GM19452 (cell line): ENCODE data around the gene ILK.

Experiments
- ATAC-seq: cut with Tn5 transposase; IDR thresholded peaks from one replicate; pipeline ENCODE4 v1.9.1; 2021; ENCODE audit not compliant: unreplicated experiment

Gene ILK

DNA sequence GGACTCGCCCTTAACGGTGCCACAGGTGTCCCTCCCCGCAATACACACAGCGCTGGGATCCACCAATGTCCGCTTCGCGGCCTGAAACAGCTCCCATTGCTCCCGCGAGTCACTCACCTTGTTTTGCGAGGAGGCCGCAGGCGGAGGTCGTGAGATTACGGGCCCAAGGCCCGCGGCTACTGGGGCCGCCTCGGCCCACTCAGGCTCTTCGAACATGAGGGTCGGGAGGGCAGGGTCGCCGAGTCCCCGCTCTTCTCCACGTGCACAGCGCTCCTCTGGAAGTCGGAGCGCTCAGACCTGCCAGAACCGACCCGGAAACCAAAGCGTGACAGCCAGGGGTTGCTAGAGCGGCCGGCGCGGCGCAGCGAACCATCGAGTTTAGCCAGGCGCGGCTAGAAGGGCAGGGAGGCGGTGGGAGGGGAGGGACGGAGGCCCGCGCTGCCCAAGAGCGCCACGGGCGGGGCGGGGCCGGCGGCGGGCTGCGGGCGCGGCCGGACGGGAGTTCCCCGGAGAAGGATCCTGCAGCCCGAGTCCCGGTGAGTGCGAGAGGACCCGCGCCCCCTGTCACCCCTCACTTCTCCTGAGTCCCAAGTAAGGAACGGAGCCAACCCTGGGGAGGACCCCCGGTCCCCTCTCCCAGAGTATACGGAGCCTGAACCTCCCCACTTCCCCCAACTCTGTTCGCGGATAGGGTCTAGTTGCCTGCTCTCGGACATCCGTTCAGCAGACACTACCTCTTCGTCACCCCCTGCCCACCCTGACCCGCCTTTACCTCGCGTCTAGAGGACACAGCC lies at the start of gene ILK, which contains the start of gene RRP8:
Gene ILK (plus strand): TSS at position 488 of the 794 bp plus-strand sequence. CDS start 498 bp downstream, outside the sequence.
Gene RRP8 (minus strand): TSS at position 330 of the 794 bp plus-strand sequence. CDS start 114 bp downstream, at position 216.
- ATAC-seq = peak; percentile 75

DNA sequence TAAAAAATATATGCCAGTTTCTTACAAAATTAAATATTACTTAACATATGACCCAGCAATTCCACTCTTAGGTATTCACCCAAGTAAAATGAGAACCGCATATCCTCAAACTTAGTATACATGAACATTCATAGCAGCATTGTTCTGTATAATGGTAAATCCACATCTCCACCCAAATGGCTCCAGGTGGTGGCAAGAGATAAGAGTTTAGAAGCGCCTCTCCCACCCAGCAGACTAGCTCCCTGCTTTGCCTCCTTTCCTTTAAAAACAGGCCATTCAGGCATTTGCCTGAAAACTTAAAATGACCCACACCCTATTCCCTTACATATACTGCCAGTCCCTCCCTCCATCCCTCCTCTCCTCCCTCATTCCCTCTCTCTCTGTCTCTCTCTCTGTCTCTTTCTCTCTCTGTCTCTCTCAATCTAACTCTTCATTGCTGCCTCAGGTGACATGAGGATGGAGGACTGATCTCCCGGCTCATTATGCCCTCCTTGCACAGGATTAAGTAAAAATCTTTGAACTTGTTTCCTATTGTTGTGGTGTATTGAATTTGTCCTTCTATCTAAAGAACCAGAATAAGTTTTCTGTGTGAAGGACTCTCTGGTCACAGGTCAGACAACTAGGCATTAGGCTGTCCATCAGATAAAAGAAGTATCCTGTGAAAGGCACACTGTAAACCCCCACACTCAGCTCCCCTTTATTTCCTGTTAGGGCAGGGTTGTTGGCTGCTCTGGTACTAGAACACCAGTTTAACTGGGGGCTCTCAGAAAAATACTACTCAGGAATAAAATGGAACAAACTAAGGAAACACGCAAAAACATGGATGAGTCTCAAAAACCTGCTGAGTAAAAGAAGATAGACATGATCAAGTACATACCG lies 48.5 kb upstream of the ILK start:
- no peak for ATAC-seq

GRCh38 chr11:6556139-6556949 lies 47.2 kb upstream of the ILK start:
- ATAC-seq = no peak

- ATAC-seq = no peak
Measured at GRCh38 chr11:6557063-6557462, 46.5 kb upstream of the ILK start.

GRCh38 chr11:6557761-6558674 lies 45.6 kb upstream of the ILK start:
- ATAC-seq = no peak

DNA sequence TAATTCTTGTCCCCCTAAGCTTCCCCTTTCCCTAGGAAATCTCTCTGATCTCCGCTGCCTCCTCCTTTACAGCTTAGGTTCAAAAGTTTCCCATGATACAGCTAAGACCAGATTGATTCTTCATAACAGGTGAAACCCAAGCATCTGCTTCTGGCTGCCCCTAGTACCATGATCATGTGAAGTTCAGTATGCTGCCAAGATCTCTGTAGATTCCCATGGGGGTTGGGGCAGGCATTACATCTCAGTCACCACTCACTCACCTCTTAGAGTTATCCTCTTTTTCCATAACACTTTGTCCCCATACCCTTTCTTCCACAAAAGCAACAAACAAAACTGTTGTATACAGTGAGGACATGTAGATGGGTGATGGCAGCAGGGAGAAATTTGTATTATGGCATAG lies 44.2 kb upstream of the ILK start:
- no peak for ATAC-seq

DNA sequence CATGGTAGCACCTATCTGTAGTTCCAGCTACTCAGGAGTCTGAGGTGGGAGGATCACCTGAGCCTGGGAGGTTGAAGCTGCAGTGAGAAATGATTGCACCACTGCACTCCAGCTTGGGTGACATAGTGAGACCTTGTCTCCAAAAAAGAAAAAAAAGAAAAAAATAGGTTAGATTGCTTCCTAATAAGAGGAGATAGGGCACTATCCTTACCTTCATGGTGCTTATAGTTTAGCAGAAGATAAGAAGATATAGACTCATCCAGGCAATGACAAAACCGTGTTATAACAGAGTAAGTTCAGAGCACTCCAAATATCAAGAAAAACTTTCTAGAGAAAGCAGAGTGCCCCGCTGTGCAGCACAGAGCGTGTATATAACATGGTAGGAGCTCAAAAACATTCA lies 42.3 kb upstream of the ILK start:
- ATAC-seq = no peak

GRCh38 chr11:6563121-6563619 lies 40.4 kb upstream of the ILK start:
- ATAC-seq = no peak

DNA sequence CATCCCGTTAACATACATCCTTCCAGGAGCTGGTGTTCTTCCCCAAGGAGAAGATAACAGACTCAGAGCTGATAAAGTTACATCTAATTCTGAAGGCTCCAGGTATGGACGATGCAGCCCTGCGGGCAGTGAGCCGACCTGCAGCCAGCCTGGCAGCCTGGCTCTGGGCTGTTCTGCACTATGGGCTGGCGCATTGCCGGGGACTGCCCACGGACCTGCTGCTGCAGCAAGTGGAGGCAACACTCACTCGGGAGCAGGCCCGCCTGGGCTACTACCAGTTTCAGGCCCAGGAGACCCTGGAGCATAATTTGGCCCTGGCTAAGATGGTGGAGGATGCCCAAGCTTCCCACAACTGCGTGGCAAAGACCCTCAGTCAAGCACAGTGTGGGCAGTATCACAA lies 39.9 kb upstream of the ILK start:
- no peak for ATAC-seq

DNA sequence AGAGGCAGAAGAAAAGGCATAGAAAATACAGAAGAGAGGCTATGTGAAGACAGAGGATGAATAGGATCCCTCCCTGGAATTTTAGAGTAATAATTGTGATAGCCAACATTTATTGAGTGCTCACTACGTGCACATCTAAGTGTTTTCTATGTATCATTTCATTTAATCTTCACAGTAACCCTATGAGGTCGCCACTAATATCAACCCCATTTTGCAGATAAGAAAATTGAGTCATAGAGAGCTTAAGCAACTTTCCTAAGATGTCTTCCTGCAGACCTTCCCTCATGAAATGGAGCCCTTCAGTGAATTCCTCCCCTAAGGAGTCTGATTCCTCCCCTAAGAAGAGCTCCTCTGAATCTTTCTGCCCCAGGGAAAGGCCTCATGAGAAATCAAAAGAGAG lies 38.2 kb upstream of the ILK start:
- ATAC-seq = no peak

DNA sequence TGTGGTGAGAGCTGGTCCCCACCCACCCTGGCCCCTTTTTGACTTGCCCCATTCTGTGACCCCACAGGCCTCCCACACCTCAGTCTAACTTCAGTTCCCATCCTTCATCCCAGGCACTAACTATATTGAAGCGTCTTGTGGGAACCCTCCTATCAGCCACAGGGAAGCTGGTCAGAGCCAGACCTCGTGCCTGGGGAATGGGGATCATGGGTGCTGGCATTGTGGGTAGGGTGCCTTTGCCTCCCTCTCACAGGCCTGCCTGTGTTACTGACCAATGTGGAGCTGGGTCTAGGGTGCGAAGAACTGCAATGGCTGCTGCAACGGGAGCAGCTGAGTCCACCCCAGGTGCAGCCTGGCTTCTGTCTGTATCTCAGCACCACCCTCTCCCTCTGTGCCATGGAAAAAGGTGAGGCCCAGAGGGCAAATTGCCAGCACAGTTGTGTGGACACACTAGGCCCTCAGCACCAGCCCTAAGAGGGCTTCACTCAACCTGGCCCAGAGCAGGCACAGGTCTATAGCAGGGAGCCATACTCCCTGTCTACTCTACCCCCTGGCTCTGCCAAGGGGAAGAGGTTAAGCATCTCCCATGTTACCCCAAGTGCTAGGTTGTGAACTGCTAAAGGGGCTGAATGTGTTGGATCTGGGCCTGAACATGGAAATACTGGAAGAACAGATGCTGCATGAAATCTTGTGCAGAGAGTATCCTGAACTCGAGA lies 37.4 kb upstream of the ILK start:
- no peak for ATAC-seq

- ATAC-seq = no peak
Measured at GRCh38 chr11:6566704-6567370, 36.7 kb upstream of the ILK start.

- no peak for ATAC-seq
Measured at GRCh38 chr11:6567371-6567745, 36.2 kb upstream of the ILK start.

DNA sequence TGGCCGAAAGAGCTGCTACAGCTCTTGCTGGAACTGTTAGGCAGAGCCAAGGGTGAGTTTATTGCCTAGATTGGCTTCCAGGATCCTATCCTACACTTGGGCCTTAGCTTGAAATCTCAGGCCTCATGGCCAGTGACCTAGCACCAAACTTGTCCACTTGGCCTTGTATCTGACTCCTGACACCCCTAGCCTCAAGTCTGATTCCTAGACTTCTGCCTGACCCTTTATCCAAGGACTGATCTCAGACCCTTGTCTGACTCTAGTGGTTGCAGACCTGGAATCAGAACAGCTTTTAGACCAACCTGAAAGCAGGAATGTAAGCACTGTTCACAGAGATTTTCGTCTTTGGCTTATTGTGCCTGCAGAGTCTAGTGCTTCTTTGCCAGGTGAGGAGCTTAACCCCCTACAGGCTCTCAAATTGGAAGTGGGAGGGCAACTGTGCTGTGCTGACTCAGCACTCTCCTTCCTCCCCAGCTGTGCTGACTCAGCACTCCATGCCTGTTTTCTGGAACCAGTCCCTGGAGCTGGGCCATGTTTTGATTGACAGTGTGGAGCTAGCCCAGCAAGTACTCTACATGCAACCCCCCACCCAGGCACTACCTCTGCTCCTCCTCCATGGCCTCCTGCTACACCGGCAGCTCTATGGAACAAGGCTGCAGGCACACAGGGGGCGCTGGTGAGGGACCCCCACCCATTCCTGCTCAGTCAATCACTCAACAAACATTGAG lies 35.2 kb upstream of the ILK start:
- ATAC-seq = no peak

- no peak for ATAC-seq
Measured at GRCh38 chr11:6569706-6570105, 33.9 kb upstream of the ILK start.

DNA sequence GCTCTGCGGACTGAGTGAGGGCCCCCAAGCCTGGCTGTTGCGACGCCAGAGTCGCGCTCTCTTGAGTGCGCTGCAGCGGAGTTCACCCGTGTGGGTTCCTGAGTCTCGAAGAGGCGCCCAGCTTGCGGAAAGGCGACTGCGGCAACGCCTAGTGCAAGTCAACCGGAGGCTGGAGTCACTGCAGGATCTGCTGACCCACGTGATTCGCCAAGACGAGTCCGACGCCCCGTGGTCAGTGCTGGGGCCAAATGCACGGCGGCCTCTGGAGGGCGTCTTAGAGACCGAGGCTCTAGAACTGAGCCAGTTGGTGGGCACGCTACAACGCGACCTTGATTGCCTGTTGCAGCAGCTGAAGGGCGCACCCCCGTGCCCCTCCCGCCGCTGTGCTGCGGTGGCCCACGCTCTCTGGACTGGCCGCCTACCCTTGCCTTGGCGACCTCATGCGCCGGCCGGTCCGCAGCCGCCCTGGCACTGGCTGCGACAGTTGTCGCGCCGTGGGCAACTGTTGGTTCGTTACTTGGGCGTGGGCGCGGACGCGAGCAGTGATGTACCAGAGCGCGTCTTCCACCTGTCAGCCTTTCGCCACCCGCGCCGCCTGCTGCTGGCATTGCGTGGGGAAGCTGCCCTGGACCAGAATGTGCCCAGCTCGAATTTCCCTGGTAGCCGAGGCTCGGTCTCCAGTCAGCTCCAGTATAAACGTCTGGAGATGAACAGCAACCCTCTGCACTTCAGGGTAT lies 32.7 kb upstream of the ILK start:
- ATAC-seq = no peak

DNA sequence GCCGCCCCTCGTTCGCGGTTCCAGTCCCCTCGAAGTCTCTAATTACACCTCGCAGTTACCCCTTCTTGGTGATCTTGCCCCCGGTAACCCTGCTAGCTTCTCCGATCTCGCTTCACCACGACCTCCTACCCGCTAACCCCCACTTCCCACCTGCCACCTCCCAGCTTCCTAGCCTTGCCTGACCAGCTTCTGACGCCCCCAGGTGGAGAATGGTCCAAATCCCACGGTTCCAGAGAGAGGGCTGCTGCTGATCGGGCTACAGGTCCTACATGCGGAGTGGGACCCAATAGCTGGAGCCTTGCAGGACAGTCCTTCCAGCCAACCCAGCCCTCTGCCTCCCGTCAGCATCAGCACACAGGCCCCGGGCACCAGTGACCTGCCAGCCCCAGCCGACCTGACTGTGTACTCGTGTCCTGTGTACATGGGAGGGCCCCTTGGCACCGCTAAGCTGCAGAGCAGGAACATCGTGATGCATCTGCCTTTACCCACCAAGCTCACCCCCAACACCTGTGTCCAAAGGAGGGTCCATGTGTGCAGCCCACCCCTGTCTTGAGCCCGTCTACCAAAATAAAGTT lies 32.1 kb upstream of the ILK start:
- no peak for ATAC-seq
